ENCODE results near the gene SLC16A11. TPM values are rescaled to one million over a fixed set of nuclear protein-coding genes. Genes with fewer than 3 reads are reported as not detected.

SLC16A11 gene
- total and polyA plus RNA-seq, 2 of the 4 experiments (the other 2 are of a cell fraction), result not detected

GRCh38 chr17:7001318-7001961 is 42.5 kb downstream of the SLC16A11 start:
- Histone ChIP-seq H2AK9ac (replicated peaks; ENCODE audit: low read depth, low read length, poor library complexity) (no peak overlapping the region), H2BK15ac (ENCODE audit: low read depth, low read length) (no peak overlapping the region), H3K79me1 (ENCODE audit: low read depth in 1 of 2, low read length in 2 of 2) (peaks cover 10 to 34% of the 10 kb centered on the region in 2 experiments), H3K4ac (ENCODE audit: low read depth, low read length) (no peak overlapping the region), H4K5ac (ENCODE audit: low read depth, low read length) (no peak overlapping the region), H3K23ac (ENCODE audit: low read depth, low read length) (no peak overlapping the region), H3K36me3 (ENCODE audit: control insufficient read depth, insufficient read depth, low read length) (peaks cover 42% of the 10 kb centered on the region), H2AFZ (replicated peaks; ENCODE audit: low read length, poor library complexity) (no peak overlapping the region), H4K8ac (ENCODE audit: low read depth in 2 of 2, low read length in 2 of 2) (no peak overlapping the region), H3K27ac (ENCODE audit: insufficient read depth, low read length) (no peak overlapping the region), H3K9ac (ENCODE audit: low read depth, low read length) (no peak overlapping the region), H2BK120ac (ENCODE audit: low read depth, low read length) (no peak overlapping the region), H3K9me1 (ENCODE audit: insufficient read depth, low read length) (no peaks in the 10 kb centered on the region), H2BK5ac (ENCODE audit: low read depth, low read length, poor library complexity, severe bottlenecking) (no peak overlapping the region), H3K4me1 (ENCODE audit: control insufficient read depth, insufficient read depth, low read length) (no peaks in the 10 kb centered on the region), H4K91ac (ENCODE audit: insufficient read depth, low read depth, low read length) (no peak overlapping the region), H3K4me2 (ENCODE audit: low read depth, low read length) (no peak overlapping the region), H3K56ac (ENCODE audit: extremely low read depth, insufficient read depth, low read length) (no peak overlapping the region), H4K20me1 (ENCODE audit: insufficient read depth, low read length) (peaks cover 18% of the 10 kb centered on the region), H3K14ac (replicated peaks; ENCODE audit: low read depth, low read length) (no peak overlapping the region), H3K4me3 (ENCODE audit: insufficient read depth, low read depth, low read length) (no peak overlapping the region), H2BK20ac (ENCODE audit: low read depth, low read length) (no peak overlapping the region), H2AK5ac (ENCODE audit: low read depth, low read length) (no peak overlapping the region), H3K27me3 (ENCODE audit: control insufficient read depth, insufficient read depth, low read length) (no peaks in the 10 kb centered on the region), H3K18ac (ENCODE audit: low read depth, low read length) (no peak overlapping the region), H3K9me3 (ENCODE audit: control insufficient read depth, insufficient read depth, low read length) (no peaks in the 10 kb centered on the region)
- ChIA-PET CTCF (no interaction called here), POLR2A (ENCODE audit: unreplicated experiment) (no interaction called here)
- dilution Hi-C loops (cut with HindIII; ENCODE audit: low sequenced_read_pairs, unreplicated experiment) (no loop called here), in situ Hi-C loops (cut with MboI; ENCODE audit: low sequenced_read_pairs) (no loop called here), intact Hi-C loops (cut with micrococcal nuclease) (no loop called here)
- TF ChIP-seq RFX5 (IDR thresholded peaks at IDR 0.05; ENCODE audit: low read depth, low read length) (no peak), CHD1 (IDR thresholded peaks at IDR 0.05; ENCODE audit: low read depth, low read length) (no peak), RCOR1 (IDR thresholded peaks at IDR 0.05; ENCODE audit: insufficient replicate concordance, low read length) (no peak), RAD21 (IDR thresholded peaks at IDR 0.05; ENCODE audit: low read length) (peak; percentile 27; the same call in 1 of the 2 replicates), ELK1 (IDR thresholded peaks at IDR 0.05; ENCODE audit: borderline replicate concordance, low read depth, low read length) (no peak), SMC3 (IDR thresholded peaks at IDR 0.05; ENCODE audit: low read depth, low read length) (peak; percentile 28), CTCF (conservative IDR thresholded peaks at IDR 0.05; ENCODE audit: low read depth, low read length) (peak; percentile 49)
- ATAC-seq (ENCODE audit: low read depth) (no peak; the same call in 1 of the 2 replicates), DNase-seq (no peak)
- WGBS, 2 experiments (ENCODE audit: extremely low coverage in 2 of 2, insufficient read length in 1 of 2), result 92% methylated on average over 2 of the region's 10 CpGs; no CpG with 5 or more reads in 1 of the 2 experiments
- BruUV-seq (replicated peaks), result no TSS peak

Data from IMR-90 (cell line).